HG03025 (cell line): ENCODE results near the gene MCF2L2.
A peak's percentile ranks its signal among the peaks of the same experiment; 100 is the strongest.
"Not testable (repeated sequence)": the region's sequence is repeated elsewhere in the genome, so short reads cannot be mapped to it uniquely, and the experiment has no call there.

Experiments used
- ATAC-seq: cut with Tn5 transposase; IDR thresholded peaks from one replicate; pipeline ENCODE4 v1.9.1; 2021; ENCODE audit warnings: mild to moderate bottlenecking, moderate library complexity; ENCODE audit not compliant: unreplicated experiment, low FRiP score

Gene MCF2L2

DNA sequence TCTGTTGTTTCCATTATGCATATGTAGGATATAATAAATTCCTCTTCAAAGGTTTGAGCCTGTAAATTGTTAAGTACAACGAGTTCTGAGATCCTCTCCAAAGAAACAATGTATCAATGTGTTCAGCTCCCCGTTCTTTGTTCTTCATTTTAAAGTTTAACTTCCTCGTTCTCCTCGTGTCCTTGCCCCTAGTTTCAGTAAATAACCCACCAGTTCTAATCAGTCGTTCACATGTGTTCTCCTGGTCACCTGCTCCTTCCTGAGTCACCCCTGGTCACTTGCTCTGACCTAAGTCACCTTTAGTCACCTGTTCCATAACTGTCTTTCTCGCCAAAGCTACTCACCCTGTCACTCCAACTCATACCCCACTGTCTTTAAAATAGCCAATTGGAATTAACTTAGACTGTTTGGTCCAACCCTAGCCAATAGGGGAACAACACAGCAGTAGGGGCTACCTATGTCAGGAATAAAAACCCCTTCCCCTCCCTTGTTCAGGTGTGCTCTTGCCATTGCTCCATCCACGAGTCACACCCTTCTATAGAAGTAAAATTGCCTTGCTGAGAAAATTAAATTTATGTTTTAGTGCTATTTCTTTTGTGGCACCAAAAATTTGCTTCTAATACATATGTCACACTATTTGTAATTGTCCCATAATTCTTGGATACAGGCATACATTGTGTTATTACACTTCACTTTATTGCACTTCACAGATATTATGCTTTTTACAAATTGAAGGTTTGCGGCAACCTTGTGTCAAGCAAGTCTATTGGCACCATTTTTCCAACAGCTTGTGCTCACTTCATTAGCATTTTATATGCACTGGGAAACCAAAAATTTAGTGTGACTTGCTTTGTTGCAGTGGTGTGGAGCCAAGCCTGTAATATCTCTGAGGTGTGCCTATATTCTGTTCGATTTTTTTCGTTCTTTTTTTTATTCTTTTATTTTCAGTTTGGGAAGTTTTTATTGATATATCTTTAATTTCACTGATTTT lies 15.3 kb upstream of the MCF2L2 start:
- ATAC-seq = no peak

DNA sequence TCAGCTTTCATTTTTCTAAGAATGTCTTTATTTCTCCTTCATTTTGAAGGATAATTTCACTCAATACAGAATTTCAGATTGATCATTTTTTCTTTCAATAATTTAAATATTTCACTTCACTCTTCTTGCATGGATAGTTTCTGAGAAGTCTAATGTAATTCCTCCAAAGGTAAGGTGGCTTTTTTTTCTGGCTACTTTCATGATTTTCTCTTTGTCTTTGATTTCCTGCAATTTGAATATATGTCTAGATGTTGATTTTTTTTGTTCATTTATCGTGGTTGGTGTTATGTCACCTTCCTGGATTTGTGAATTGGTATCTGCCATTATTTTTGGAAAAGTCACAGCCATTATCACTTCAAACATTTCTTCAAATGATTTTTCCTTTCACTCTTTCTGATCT lies 14.6 kb upstream of the MCF2L2 start:
- ATAC-seq = no peak

DNA sequence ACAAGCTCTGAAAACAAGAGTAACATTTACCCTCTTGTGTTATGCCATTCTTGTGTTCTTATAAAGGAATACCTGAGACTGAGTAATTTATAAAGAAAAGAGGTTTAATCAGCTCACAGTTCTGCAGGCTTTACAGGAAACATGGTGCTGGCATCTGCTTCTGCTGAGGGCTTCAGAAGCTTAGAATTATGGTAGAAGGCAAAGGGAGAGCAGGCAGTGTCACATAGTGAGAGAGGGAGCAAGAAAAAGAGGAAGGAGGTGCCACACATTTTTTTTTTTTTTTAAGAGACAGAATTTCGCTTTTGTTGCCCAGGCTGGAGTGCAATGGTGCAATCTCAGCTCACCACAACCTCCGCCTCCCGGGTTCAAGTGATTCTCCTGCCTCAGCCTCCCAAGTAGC lies 12.1 kb upstream of the MCF2L2 start:
- ATAC-seq = not testable (repeated sequence)

DNA sequence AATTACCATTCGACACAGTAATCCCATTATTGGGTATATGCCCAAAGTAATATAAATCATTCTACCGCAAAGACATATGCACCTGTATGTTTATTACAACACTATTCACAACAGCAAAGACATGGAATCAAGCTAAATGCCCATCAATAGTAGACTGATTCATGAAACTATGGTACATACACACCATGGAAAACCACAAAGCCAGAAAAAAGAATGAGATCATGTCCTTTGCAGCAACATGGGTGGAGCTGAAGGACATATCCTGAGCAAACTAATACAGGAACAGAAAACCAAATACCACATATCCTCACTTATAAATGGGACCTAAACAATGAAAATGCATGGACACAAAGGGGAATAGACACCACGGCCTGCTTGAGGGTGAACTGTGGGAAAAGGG lies 11.1 kb upstream of the MCF2L2 start:
- ATAC-seq = no peak

DNA sequence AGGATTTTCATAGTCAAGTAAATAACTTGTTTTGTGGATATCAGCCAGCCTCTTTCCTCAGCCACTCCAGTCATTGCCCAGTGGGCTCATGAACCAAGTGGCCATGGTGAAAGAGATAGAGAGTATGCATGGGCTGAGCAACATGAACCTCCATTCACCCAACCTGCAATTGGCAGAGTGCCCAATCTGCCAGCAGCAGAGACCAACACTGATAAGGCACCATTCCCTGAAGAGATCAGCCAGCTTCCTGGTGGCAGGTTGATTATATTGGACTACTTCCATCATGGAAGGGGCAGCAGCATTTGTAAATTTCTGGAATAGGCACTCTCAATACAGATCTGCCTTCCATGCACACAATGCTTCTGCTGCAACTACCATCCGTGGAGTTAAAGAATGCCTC lies 10.3 kb upstream of the MCF2L2 start:
- no peak for ATAC-seq

DNA sequence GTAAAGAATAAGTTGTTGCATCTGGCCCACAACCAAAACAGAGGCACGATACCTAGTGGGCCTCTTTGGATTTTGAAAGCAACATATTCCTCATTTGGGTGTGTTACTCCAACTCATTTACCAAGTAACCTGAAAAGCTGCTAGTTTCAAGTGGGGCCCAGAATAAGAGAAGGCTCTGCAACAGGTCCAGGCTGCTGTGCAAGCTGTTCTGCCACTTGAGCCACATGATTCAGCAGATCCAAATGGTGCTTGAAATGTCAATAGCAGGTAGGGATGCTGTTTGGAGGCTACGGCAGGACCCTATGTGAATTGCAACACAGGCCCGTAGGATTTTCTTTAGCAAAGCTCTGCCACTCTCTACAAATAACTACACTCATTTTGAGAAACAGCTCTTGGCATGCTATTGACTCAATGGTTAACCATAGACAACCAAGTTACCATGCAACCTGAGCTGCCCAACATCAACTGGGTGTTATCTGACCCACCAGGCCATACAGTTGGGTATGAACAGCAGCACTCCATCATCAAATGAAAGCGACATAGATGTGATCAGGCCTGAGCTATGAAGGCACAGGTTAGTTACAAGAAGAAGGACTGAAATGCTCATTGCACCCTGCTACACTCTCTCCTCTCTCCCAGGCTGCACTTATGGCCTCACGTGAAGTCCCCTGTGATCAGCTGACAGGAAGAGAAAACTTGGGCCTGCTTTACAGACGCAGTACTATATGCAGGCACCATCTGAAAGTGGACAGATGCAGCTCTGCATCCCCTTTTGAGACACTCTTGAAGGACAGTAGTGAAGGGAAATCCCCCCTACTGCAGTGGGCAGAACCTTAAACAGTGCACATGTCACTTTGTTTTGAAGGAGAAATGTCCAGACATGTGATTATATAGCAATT lies 9.5 kb upstream of the MCF2L2 start:
- no peak for ATAC-seq

DNA sequence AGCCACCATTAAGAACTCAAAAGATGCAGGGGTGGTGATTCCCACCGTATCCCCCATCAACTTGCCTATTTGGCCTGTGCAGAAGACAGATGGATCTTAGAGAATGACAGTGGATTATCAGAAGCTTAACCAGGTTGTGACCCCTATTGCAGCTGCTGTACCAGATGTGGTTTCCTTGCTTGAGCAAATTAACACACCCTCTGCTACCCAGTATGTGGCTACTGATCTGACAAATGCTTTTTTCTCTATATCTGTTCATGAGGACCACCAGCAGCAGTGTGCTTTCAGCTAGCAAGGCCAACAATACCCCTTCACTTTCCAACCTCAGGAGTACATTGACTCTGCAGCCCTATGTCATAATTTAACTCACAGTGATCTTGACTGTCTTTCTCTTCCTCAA lies 8.6 kb upstream of the MCF2L2 start:
- no peak for ATAC-seq

DNA sequence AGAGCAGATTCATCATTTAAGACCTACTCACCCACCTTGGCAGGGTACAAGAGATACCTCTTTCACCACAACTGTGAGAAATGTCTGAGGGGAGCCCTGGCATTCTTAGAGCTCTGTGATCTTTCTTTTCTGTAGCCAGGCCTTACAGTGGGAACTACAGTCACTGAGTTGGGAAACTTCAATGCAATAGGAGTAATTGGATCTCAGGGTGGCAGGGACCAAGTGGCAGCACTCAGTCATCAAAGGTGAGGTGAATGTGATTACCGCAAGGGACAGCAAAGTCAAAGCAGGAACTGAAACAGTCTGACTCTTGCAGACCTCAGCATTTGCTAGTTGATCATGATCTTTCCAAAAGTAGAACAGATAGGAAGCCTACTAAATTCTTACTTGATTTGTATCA lies 7.2 kb upstream of the MCF2L2 start:
- peak; percentile 71 for ATAC-seq

DNA sequence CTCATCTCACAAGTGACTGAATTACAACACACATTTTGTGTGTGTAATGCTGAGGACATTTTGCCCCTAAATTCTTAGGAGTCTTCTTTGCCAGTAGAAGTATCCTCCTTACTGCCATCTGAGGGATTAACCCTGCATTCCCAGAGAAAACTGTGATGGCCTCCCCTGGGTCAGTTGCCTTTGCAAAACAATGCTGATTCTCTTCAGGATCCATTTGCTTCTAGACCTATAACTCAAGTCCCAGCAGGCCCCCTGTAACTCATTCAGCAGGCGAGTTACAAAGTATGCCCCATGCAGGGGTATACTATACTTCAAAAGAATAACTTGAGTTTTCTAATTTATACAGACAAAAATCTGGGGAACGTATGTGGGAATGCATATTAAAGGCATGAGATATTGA lies 6.6 kb upstream of the MCF2L2 start:
- no peak for ATAC-seq

DNA sequence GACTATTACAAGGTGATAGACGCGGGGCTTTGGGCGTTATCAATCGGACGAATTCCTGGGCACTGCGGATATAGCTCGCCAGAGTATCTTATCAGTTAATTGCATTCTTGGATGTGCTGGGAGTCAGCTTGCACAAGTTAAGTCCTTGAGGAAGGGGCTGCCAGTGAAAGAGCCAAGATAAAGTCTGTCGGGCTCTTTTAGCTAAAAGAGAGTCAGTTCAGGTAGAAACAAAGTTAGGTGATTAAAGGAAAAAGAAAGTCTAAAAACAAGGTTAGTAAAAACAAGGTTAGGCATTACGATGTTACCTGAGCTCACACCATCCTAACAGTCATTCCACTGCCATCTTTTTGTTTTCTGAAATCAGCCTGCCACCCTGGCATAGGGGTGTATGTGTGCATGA lies 6.1 kb upstream of the MCF2L2 start:
- ATAC-seq = no peak

DNA sequence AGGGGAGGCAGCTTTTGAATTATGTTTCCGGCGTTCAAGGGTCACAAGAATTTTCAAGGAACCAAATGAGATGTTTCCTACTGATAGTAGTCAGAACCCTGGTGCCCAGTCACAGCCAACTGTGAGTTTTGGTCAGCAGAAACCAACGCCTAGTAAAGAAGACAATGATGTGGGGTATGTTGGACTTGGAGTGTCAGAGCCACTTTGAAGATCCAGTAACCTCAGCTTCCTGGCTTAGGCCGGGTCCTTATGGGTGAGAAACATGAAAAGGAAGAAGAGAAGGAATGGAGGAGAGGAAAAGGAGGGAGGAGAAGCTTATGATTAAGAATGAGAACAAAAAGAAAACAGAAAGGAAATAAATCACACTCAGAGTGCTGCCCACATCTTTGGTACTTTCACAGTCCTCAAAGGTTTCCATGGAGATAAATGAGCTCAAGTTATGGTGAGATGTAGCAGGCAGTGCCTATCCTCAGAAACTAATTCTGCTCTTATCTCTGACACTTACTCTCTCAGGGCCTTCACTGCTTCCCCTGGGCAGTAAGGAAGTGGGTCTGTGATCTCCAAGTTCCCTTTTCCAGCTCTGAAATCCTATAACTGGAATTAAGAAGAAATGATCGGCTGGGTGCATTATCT lies 2.0 kb upstream of the MCF2L2 start:
- ATAC-seq = no peak

DNA sequence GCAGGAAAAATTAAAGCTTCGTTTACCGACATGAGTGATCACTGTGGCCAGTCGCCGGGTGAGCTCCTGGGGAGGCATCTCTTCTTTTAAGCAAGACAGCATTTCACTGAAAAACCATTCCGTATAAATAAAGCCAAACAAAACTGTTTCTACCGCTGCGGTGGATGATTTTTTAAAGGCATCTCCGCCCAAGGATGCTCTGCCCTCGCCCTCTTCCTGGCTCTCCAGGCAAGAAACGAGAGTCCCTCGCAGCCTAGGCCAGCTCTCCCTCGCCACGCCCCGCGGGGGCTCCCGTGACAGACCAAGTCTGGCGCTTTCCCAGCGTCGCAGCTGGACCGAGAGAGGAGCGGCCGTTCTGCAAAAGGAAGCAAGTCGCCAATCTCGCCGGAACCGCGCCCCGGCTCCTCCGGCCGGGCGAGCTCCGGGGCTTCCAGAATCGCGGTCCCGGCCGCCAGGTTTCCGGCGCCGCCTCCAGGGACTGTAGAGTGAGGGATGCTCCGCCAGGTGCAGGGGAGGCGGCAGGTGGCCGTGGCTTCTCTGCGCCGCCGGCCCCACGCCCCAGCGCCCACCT lies 458 bp downstream of the MCF2L2 start:
- peak; percentile 31 for ATAC-seq

DNA sequence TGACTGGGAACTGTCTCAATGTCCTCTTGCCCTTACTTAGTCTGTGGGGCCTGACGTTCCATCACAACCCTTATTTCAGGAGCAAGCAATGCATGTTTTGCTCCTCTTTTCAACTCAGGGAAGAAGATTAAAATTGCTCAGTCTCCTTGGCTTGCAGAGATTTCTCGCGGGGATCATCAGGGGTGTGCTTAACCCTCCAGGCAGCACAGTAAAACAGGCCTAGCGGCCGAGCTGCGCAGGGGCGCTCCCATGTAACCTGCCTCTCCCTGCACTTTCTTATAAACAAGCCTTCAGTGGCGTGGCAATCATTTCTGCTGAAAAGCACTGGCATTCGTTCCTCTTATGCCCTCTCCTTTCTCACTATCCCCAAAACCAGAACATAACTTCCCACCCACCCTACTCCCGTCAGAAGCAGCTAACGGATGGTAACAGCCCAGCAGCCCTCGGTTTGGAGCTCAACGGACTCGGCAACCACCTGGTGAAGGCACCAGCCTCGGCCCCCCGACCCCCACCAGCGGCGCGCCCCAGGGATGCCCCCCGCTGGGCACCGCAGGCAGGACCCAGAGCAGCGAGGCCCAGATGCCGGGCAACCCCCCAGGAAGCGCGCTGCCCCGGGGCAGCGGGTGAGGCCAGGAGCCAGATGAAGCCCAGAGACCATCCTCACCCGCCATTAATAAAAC lies 1.1 kb downstream of the MCF2L2 start:
- ATAC-seq = no peak

DNA sequence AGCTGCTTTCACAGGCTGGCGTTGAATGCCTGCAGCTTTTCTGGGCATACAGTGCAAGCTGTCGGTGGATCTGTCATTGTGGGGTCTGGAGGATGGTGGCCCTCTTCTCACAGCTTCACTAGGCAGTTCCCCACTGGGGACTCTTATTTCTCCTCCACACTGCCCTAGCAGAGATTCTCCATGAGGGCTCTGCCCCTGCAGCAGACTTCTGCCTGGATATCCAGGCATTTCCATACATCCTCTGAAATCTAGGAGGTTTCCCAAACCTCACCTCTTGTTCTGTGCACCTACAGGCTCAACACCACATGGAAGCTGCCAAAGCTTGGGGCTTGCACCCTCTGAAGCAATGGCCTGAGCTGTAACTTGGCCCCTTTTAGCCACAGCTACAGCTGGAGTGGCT lies 9.6 kb downstream of the MCF2L2 start:
- ATAC-seq = not testable (repeated sequence)

DNA sequence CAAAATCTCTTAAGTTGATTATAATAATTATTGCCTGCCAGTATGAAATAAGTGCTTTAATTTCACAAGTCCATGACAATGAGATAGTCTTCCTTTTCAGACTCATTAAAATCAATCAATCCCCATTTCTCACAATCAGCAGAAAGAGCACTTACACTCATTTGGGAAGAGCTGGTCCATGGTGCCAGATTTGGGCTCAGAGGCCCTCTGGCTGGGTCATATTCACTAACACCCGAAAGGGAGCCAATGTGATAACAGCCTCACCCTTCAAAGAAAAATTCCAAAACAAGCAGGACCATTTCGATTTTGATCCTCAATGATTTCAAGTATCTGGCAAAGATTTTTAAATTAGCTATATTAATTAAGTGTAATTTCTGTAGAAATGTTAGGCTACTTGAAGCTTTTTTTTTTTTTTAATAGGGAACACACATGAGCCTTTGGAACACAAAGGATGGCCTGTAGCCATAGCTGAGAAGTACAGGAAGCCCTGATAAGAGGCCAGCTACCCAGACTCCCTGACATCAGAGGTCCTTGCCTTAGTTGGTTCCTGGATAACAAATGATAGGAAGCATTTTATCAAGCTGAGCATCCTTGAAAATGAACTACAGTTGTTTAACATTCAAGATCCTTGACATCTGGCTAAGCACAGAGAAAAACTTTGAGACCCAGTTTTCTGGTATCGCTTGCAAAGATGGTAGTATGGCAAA lies 17.1 kb downstream of the MCF2L2 start:
- ATAC-seq = no peak

DNA sequence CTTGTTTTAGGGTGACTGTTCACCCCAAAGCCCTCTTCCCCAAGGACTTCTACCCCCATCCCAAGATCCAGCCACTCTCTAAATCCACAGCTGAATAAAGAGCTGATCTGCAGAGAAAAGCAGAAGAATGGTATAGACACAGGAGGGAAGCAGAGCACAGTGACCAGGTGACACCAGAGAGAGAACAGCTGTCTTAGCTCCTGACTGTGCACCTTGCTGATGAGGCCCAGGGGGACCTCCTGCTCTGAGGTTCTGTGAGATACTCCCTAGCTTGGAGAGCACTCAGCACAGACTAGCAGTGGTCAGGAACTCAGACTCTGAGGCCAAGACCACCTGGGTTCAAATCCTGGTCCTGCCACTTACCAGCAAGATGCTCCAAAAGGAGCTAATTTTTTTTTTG lies 17.7 kb downstream of the MCF2L2 start:
- ATAC-seq = no peak

DNA sequence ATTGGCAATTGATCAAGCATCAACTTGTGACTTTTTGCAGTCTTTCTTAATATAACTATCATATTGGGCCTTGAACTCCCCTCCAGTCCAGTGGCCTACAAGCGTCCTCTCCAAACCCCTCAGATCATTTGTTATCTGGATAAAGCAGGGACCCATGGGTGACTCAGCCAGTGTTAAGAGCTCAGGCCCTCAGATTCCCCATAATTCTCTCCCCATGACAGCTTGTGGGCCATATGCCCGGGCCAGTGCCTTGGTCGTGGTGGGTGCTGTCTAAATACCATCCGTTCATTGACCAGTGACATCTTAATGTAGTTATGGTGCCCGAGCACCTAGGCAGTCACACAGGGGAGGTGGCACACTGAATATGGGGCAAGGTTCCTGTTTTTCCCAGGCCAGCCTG lies 18.1 kb downstream of the MCF2L2 start:
- ATAC-seq = no peak

DNA sequence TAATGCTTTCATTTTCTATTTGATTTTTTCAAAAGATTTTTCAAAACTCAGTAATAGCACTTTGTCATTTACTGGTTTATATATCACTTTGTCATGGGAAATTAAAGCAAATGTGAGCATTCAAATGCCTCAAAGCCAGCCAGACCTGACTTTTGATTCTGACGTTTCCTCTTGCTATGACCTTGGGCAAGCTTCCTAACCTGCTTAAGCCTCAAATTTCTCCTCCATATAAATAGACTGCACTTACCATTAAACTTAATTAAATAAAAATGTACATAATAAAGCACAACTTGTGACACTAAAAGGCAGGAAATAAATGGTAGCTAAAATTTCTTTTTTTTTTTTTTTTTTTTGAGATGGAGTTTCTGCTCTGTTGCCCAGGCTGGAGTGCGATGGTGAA lies 19.2 kb downstream of the MCF2L2 start:
- no peak for ATAC-seq

DNA sequence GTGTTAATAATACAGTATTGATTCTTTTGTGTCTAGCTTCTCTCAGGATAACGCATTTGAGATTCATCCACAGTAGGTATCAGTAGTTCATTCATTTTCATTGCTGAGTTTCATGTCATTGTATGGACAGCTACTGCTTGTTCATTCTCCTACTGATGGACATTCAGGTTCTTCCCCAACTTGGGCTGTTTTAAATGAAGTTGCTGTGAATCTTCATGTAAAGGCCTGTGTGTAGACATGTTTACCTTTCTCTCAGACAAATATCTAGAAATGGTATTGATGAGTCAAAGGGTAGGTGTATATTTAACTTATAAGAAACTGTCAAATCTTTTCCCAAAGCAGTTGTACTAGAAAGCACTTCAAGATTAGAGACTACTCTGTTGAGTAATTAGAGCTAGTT lies 26.7 kb downstream of the MCF2L2 start:
- ATAC-seq = no peak
